HG03095 (cell line): Measurements from ENCODE around the gene FRMD4A.
A peak's percentile ranks its signal among the peaks of the same experiment; 100 is the strongest.
"Not testable (repeated sequence)": the region's sequence is repeated elsewhere in the genome, so short reads cannot be mapped to it uniquely, and the experiment has no call there.

Experiments used
- ATAC-seq: cut with Tn5 transposase; IDR thresholded peaks from one replicate; pipeline ENCODE4 v1.9.1; 2021; ENCODE audit warnings: moderate library complexity; ENCODE audit not compliant: unreplicated experiment

FRMD4A gene

GRCh38 chr10:13801907-13802288, 528.8 kb downstream of the FRMD4A start:
- ATAC-seq: no peak

GRCh38 chr10:13801156-13801906, 529.4 kb downstream of the FRMD4A start:
- ATAC-seq: no peak

GRCh38 chr10:13797164-13797563, 533.6 kb downstream of the FRMD4A start:
- no peak for ATAC-seq

GRCh38 chr10:13795653-13796555, 534.8 kb downstream of the FRMD4A start:
- ATAC-seq: no peak

GRCh38 chr10:13794992-13795612, 535.6 kb downstream of the FRMD4A start:
- ATAC-seq: no peak

- no peak for ATAC-seq
Measured at GRCh38 chr10:13792006-13792405, 538.7 kb downstream of the FRMD4A start.

GRCh38 chr10:13791483-13791882, 539.2 kb downstream of the FRMD4A start:
- ATAC-seq: no peak

GRCh38 chr10:13790196-13790595, 540.5 kb downstream of the FRMD4A start:
- no peak for ATAC-seq

GRCh38 chr10:13789448-13789829, 541.3 kb downstream of the FRMD4A start:
- no peak for ATAC-seq

GRCh38 chr10:13788711-13789447, 541.8 kb downstream of the FRMD4A start:
- peak; percentile 32 for ATAC-seq

GRCh38 chr10:13788320-13788600, 542.5 kb downstream of the FRMD4A start:
- no peak for ATAC-seq

GRCh38 chr10:13787015-13787421, 543.7 kb downstream of the FRMD4A start:
- peak; percentile 65 for ATAC-seq

- ATAC-seq: no peak
Measured at GRCh38 chr10:13784067-13784466, 546.7 kb downstream of the FRMD4A start.

- ATAC-seq: no peak
Measured at GRCh38 chr10:13779748-13780147, 551.0 kb downstream of the FRMD4A start.

GRCh38 chr10:13778693-13778960, 552.1 kb downstream of the FRMD4A start:
- not testable (repeated sequence) for ATAC-seq

- peak; percentile 44 for ATAC-seq
Measured at GRCh38 chr10:13776861-13777311, 553.8 kb downstream of the FRMD4A start.

- no peak for ATAC-seq
Measured at GRCh38 chr10:13775786-13776775, 554.6 kb downstream of the FRMD4A start.

- no peak for ATAC-seq
Measured at GRCh38 chr10:13774303-13774893, 556.3 kb downstream of the FRMD4A start.

GRCh38 chr10:13773496-13774170, 557.1 kb downstream of the FRMD4A start:
- no peak for ATAC-seq
